ENCODE measurements around the gene TRMT44. TPM values are rescaled to one million over a fixed set of nuclear protein-coding genes. Genes with fewer than 3 reads are reported as not detected.

The TRMT44 gene, protein sequence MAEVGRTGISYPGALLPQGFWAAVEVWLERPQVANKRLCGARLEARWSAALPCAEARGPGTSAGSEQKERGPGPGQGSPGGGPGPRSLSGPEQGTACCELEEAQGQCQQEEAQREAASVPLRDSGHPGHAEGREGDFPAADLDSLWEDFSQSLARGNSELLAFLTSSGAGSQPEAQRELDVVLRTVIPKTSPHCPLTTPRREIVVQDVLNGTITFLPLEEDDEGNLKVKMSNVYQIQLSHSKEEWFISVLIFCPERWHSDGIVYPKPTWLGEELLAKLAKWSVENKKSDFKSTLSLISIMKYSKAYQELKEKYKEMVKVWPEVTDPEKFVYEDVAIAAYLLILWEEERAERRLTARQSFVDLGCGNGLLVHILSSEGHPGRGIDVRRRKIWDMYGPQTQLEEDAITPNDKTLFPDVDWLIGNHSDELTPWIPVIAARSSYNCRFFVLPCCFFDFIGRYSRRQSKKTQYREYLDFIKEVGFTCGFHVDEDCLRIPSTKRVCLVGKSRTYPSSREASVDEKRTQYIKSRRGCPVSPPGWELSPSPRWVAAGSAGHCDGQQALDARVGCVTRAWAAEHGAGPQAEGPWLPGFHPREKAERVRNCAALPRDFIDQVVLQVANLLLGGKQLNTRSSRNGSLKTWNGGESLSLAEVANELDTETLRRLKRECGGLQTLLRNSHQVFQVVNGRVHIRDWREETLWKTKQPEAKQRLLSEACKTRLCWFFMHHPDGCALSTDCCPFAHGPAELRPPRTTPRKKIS
- total RNA-seq = 36.8 and 39.2 TPM in 2 replicates

DNA sequence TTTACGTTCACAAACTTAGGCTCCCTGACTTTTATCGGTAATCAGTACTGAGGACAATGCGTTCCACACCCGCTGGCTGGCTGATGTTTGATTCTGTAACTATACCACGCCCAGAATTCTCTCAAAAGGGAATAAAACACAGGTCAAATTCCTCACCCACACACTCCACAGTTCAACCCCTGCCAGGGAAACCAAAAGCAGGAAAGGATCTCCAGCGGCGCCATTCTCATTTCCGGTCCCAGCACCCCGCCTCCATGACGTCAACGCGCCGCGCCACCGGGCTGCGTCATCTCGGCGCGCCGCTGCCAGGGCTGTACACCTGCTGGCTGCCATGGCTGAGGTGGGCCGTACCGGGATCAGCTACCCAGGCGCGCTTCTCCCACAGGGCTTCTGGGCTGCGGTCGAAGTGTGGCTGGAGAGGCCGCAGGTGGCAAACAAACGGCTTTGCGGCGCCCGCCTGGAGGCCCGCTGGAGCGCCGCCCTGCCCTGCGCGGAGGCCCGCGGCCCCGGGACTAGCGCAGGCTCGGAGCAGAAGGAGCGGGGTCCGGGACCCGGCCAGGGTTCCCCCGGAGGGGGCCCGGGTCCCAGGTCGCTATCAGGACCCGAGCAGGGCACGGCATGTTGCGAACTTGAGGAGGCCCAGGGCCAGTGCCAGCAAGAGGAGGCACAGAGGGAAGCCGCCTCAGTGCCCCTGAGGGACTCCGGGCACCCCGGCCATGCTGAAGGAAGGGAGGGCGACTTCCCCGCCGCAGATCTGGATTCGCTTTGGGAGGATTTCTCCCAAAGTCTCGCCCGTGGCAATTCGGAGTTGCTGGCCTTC, at the start of gene TRMT44, which contains the start of gene ACOX3:
TSS of gene TRMT44 (plus strand) at position 286 of the 820 bp plus-strand sequence. CDS start at position 332, 46 bp downstream.
TSS of gene ACOX3 (minus strand) at position 232 of the 820 bp plus-strand sequence. CDS start 24,202 bp downstream, outside the sequence.
- Mint-ChIP-seq H3K36me3 (ENCODE audit: low read depth) (peaks cover 17% of the 10 kb centered on the region), H3K9me3 (no peaks in the 10 kb centered on the region), H3K27me3 (ENCODE audit: insufficient read depth) (no peaks in the 10 kb centered on the region), H3K27ac (peak within 1 kb of the TSS; percentile 95), H3K4me1 (ENCODE audit: low read depth) (peaks cover 73% of the 10 kb centered on the region), H3K4me3 (peak within 1 kb of the TSS; percentile 93)
- DNase-seq (ENCODE audit: low spot score) = peak; percentile 96
- intact Hi-C loops (cut with micrococcal nuclease) = loop anchor here (1.0 to 10.0 kb wide), 8 partner anchors 12 to 1866 kb away; partner anchors contain the start of genes ABLIM2, MAN2B2 and MRFAP1

DNA sequence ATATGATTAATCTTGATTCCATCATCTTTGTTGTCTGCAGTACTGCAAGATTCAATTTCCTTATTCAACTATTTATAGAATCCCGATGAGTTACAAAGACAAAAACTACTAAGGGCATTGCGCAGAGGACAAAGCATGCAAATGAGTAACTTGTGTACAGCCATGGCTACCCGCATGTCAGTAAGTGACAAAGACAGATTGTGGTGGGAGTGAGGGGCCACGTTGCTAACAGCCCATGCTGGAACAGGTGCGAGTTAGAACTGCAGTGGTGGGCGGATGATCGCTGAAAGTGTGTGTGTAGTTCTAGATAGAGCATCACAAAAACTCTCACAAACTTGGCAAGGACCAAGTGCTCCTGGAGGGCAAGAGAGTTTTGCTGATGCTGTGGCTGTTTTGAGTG, 49.5 kb upstream of the TRMT44 start:
- peaks cover 6% of the 10 kb centered on the region for H3K36me3 Mint-ChIP-seq (ENCODE audit: low read depth)
- no peak overlapping the region for H3K27ac Mint-ChIP-seq
- peaks cover 9% of the 10 kb centered on the region for H3K4me1 Mint-ChIP-seq (ENCODE audit: low read depth)
- intact Hi-C loops (cut with micrococcal nuclease) = no loop called here
- no peaks in the 10 kb centered on the region for H3K27me3 Mint-ChIP-seq (ENCODE audit: insufficient read depth)
- H3K9me3 Mint-ChIP-seq = no peaks in the 10 kb centered on the region
- DNase-seq (ENCODE audit: low spot score) = no peak
- H3K4me3 Mint-ChIP-seq = no peak overlapping the region

DNA sequence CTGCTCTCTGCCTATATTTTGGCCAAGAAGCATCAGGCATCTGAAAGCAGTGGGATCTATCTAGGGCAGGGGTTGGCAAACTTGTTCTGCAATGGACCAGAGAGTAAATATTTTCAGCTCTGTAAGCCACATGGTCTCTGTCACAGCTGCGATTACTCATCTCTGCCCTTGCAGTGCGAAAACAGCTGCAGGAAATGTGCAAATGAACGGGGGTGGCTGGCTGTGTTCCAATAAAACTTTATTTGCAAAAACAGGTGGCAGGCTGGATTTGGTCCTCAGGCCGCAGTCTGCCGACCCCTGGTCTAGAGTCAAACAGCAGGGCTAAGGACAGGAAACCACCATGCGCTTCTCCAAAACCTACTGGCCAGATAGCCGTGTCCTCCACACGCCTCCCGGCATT, 48.6 kb upstream of the TRMT44 start:
- DNase-seq (ENCODE audit: low spot score) = no peak
- Mint-ChIP-seq H3K4me1 (ENCODE audit: low read depth) (peaks cover 9% of the 10 kb centered on the region), H3K4me3 (no peak overlapping the region), H3K27me3 (ENCODE audit: insufficient read depth) (no peaks in the 10 kb centered on the region), H3K27ac (peak overlapping the region; percentile 61), H3K9me3 (no peaks in the 10 kb centered on the region), H3K36me3 (ENCODE audit: low read depth) (peaks cover 6% of the 10 kb centered on the region)
- intact Hi-C loops (cut with micrococcal nuclease) = no loop called here

DNA sequence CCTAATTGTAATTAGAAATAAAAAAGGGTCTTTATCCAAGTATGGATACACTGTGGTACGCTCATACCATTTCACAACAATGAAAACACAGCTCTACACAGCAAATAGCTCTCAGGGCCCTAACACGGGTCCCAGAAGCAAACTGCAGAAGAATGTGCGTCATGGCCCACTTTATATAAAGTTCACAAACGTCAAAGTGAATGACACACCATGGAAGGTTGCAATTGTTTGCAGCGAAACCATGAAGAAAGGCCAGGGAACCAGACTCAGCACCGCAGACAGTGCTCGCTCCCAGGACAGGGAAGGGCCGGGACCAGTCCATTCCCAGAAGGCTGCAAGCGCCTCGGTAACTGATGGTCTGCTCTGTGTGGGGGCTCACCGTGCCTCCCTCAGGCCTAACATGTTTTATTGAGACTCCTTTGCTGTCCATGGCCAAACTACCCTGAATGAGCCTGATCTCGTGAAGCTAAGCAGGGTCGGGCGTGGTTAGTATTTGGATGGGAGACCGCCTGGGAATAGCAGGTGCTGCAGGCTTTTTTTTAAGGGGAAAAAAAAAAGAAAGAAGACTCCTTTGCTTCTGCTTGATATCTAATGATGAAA, 47.9 kb upstream of the TRMT44 start:
- Mint-ChIP-seq H3K36me3 (ENCODE audit: low read depth) (peaks cover 6% of the 10 kb centered on the region), H3K4me3 (no peak overlapping the region)
- no peak for DNase-seq (ENCODE audit: low spot score)

DNA sequence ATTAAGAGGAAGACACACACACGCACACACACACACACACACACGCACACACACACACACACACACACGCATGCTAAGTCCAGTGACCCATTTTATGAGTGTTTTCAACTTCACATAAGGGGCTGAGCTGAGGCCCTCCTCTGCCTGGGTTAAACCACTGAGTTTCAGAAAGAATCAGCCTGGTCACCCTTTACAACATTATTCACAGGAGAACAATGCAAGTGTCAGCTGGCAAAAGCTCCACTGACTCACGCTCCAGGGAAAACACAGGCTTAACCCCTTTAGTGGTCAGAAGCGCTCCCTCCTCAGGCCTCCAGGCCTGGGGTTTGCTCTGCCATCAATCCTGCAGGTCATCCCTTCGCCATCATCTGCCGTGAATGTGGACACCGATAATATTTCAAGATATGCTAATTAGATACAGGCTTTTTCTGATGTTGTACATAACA, 47.0 kb upstream of the TRMT44 start:
- Mint-ChIP-seq H3K4me1 (ENCODE audit: low read depth) (peaks cover 9% of the 10 kb centered on the region), H3K36me3 (ENCODE audit: low read depth) (peaks cover 6% of the 10 kb centered on the region), H3K9me3 (no peaks in the 10 kb centered on the region), H3K27ac (no peak overlapping the region), H3K27me3 (ENCODE audit: insufficient read depth) (no peaks in the 10 kb centered on the region), H3K4me3 (no peak overlapping the region)
- intact Hi-C loops (cut with micrococcal nuclease) = no loop called here
- DNase-seq (ENCODE audit: low spot score) = no peak

More for the DNA sequence above, 47.9 kb upstream of the TRMT44 start:
- intact Hi-C loops (cut with micrococcal nuclease) = no loop called here
- H3K27me3 Mint-ChIP-seq (ENCODE audit: insufficient read depth) = no peaks in the 10 kb centered on the region
- no peaks in the 10 kb centered on the region for H3K9me3 Mint-ChIP-seq
- peaks cover 9% of the 10 kb centered on the region for H3K4me1 Mint-ChIP-seq (ENCODE audit: low read depth)
- H3K27ac Mint-ChIP-seq = peak overlapping the region; percentile 61

DNA sequence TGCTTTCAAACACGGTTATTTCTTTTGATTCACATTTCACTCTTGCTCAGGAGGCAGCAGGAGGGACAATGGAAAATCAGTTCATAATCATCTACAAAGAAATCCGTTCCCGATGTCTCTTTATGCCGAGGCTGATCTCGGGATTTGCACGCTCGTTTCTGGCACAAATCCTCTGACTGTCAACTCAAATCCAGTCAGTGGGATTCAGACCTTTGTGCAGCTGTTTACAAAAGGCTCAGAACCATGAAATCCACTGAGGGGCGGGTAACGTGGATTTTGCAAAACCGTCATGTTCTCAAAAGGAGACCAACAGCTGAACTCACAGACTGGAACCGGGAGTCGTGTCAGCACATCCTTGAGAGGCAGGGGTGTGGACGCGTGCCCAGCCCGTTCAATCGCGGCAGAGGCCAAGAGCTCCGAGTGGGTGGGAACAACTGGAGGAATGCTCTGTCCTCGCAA, 46.5 kb upstream of the TRMT44 start:
- intact Hi-C loops (cut with micrococcal nuclease) = no loop called here
- Mint-ChIP-seq H3K27me3 (ENCODE audit: insufficient read depth) (no peaks in the 10 kb centered on the region), H3K4me3 (no peak overlapping the region), H3K36me3 (ENCODE audit: low read depth) (peaks cover 6% of the 10 kb centered on the region), H3K4me1 (ENCODE audit: low read depth) (peaks cover 9% of the 10 kb centered on the region), H3K9me3 (no peaks in the 10 kb centered on the region), H3K27ac (no peak overlapping the region)
- no peak for DNase-seq (ENCODE audit: low spot score)

DNA sequence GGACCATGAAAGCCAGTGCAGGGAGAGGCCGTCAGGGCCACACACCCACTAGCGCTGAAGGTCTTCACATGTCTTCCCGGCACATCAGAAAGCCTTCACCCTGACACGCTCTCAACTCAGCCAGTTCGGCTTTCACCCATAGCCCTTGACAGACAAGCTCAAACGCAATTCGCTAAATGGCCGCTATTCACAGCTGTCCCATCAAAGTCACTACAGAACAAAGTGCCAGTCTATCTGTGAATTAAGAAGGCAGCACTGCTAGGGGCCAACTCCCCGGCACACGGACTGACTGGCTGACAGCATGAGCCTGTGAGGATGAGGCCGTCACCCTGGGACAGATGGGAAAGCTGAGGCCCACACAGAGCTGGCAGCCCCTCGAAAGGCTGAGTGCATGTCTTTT, 45.8 kb upstream of the TRMT44 start:
- intact Hi-C loops (cut with micrococcal nuclease) = no loop called here
- H3K4me3 Mint-ChIP-seq = no peak overlapping the region
- H3K27ac Mint-ChIP-seq = no peak overlapping the region

DNA sequence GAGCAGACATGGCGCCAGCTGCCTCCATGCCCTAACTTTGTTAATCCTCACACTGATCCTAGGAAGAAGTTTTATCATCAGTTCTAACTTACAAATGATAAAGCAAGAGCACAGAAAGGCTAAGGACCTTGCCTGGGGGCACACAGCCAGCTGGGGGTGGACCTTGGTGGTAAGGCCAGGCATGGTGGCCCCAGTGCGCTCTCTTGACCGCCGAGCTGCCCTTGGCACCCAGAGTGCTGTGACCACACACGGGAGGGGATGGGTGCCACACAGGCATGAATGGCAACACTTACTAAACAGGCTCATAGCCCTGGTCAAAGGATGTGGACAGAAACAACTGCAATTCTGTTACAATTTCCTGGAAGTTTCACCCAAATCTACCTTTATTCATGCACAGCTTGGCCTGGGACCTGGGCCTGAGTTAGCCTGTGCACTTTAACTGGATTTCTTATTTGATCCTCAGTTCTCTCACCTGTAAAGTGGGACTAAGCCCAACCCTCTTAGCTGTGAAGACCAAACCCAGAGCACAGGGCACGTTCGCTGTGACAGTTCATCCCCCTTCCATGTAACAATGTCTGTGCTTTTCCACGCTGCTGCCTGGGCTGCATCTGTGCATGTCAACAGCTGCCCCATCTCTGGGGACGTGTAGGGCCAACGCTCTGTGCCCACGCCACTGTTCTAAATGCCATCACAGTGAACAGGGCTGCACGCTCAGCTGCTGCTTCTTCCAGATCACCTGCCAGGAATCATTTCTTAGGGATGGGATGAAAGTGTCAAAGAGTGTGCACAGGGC, 44.9 kb upstream of the TRMT44 start:
- Mint-ChIP-seq H3K4me1 (ENCODE audit: low read depth) (peaks cover 9% of the 10 kb centered on the region), H3K27me3 (ENCODE audit: insufficient read depth) (no peaks in the 10 kb centered on the region), H3K36me3 (ENCODE audit: low read depth) (peaks cover 6% of the 10 kb centered on the region), H3K27ac (no peak overlapping the region), H3K4me3 (no peak overlapping the region), H3K9me3 (no peaks in the 10 kb centered on the region)
- no peak for DNase-seq (ENCODE audit: low spot score)
- intact Hi-C loops (cut with micrococcal nuclease) = no loop called here

More for the DNA sequence above, 45.8 kb upstream of the TRMT44 start:
- Mint-ChIP-seq H3K36me3 (ENCODE audit: low read depth) (peaks cover 6% of the 10 kb centered on the region), H3K9me3 (no peaks in the 10 kb centered on the region), H3K4me1 (ENCODE audit: low read depth) (peaks cover 9% of the 10 kb centered on the region), H3K27me3 (ENCODE audit: insufficient read depth) (no peaks in the 10 kb centered on the region)
- DNase-seq (ENCODE audit: low spot score) = no peak

DNA sequence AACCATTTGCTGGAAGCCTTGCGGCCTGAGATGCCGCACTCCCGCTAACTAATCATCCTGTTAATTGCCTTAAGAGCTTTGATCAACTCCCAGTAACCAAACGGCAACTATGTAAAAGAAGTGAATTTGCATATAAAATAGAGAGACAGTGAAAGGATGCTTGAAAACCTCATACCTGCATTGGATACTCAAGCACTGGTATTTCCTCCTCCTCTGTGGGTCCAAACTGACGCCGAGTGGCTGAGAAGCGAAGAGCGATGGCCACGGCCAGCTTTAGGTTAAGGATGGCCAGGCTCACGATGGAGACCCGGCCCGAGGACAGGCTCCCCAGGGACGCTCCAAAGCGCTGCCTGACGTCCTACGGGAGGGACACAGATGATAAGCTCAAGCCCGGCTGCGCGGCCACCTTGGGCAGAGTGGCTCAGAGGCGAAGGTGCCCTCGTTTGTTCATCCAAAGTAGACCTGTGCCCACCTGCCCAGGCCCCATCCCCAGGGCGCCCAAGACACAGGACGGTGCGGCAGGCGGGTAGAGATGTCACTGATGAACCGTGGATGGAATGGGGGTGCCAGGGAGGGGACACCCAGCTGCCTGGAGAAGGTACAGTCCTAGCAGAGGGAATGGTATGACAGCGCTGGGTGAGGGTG, 43.7 kb upstream of the TRMT44 start:
- no peaks in the 10 kb centered on the region for H3K27me3 Mint-ChIP-seq (ENCODE audit: insufficient read depth)
- no peaks in the 10 kb centered on the region for H3K9me3 Mint-ChIP-seq
- intact Hi-C loops (cut with micrococcal nuclease) = no loop called here
- DNase-seq (ENCODE audit: low spot score) = no peak
- peaks cover 5% of the 10 kb centered on the region for H3K4me1 Mint-ChIP-seq (ENCODE audit: low read depth)
- no peak overlapping the region for H3K4me3 Mint-ChIP-seq
- H3K36me3 Mint-ChIP-seq (ENCODE audit: low read depth) = peaks cover 4% of the 10 kb centered on the region
- no peak overlapping the region for H3K27ac Mint-ChIP-seq

DNA sequence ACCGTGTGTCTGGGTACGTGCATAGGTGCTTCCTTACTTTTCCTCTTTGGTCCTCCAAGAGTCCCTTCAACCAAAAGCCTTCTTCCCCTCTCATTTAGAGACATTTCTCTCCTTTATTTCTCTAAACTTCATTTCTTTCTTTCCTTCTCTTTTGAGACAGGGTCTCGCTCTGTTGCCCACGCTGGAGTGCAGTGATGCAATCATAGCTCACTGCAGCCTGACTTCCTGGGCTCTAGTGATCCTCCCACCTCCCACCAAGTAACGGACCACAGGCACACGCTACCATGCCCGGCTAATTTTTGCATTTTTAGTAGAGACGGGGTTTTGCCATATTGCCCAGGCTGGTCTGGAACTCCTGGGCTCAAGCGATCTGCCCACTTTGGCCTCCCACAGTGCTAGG, 42.2 kb upstream of the TRMT44 start:
- Mint-ChIP-seq H3K36me3 (ENCODE audit: low read depth) (no peaks in the 10 kb centered on the region), H3K4me3 (no peak overlapping the region), H3K27ac (no peak overlapping the region), H3K27me3 (ENCODE audit: insufficient read depth) (no peaks in the 10 kb centered on the region), H3K9me3 (no peaks in the 10 kb centered on the region), H3K4me1 (ENCODE audit: low read depth) (no peaks in the 10 kb centered on the region)
- DNase-seq (ENCODE audit: low spot score) = no peak
- intact Hi-C loops (cut with micrococcal nuclease) = no loop called here

DNA sequence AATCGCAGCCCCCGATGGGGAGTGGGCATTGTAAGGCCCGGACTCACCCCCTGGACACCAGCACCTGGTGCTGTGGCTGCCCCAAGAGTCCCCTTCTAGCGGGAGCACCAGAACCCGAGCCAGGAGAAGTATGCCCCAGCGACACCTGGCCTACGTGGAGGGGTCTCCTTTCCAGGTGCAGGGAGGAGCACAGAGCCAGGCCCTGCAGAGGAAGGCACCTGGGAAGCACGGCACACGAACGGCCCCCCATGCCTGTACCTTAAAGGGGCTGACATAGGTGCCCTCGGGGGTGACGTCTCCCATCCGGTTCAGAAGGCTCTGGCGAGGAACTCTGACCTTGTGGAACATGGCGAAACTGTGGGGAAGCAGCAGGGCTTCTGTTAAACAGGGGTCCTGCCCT, 41.3 kb upstream of the TRMT44 start:
- H3K36me3 Mint-ChIP-seq (ENCODE audit: low read depth) = no peaks in the 10 kb centered on the region
- intact Hi-C loops (cut with micrococcal nuclease) = no loop called here
- DNase-seq (ENCODE audit: low spot score) = no peak
- no peaks in the 10 kb centered on the region for H3K9me3 Mint-ChIP-seq
- no peaks in the 10 kb centered on the region for H3K4me1 Mint-ChIP-seq (ENCODE audit: low read depth)
- no peak overlapping the region for H3K27ac Mint-ChIP-seq
- no peaks in the 10 kb centered on the region for H3K27me3 Mint-ChIP-seq (ENCODE audit: insufficient read depth)
- no peak overlapping the region for H3K4me3 Mint-ChIP-seq
